Measurements from ENCODE around the gene CPNE5. TPM values are rescaled to one million over a fixed set of nuclear protein-coding genes. Genes with fewer than 3 reads are reported as not detected.

The CPNE5 gene
- total RNA-seq, 1 donor, result 0.18 TPM

DNA sequence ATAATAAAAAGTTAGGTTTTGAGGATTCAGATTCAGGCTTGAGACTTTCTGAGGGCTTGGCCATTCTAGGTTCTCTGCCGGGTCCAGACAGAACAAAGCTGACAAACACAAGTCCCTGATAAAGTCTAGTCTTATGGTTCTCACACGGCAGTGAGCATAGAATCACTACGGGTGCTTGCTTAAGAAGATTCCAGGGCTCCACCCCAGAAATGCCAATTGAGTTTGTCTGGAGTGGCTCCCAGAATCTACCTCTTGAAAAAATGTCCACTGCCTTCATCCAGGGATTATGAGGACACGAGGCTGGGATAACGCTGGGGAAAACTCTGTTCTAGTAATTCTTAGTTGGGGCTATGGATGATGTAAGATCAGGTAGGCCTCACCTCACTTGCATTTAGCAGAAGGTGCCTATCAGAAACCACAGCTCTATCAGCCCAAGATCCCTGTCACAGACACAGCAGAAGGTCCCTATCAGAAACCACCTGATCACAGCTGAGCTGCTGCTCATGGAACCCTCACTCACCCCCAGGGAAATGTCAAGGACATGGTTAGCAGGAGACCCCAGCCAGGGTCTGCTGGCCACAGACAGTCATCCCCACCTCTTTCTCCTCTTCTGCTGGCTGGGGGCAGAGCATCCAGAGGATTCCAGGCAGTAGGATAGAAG lies 89.3 kb downstream of the CPNE5 start:
- no peak for DNase-seq (ENCODE audit: low read depth)
- H3K4me3 ChIP-seq (ENCODE audit: low read depth, low read length), result no peak overlapping the region
- TF ChIP-seq, protein P1, sequence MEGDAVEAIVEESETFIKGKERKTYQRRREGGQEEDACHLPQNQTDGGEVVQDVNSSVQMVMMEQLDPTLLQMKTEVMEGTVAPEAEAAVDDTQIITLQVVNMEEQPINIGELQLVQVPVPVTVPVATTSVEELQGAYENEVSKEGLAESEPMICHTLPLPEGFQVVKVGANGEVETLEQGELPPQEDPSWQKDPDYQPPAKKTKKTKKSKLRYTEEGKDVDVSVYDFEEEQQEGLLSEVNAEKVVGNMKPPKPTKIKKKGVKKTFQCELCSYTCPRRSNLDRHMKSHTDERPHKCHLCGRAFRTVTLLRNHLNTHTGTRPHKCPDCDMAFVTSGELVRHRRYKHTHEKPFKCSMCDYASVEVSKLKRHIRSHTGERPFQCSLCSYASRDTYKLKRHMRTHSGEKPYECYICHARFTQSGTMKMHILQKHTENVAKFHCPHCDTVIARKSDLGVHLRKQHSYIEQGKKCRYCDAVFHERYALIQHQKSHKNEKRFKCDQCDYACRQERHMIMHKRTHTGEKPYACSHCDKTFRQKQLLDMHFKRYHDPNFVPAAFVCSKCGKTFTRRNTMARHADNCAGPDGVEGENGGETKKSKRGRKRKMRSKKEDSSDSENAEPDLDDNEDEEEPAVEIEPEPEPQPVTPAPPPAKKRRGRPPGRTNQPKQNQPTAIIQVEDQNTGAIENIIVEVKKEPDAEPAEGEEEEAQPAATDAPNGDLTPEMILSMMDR (IDR thresholded peaks at IDR 0.05; ENCODE audit: insufficient read depth, low read length), result no peak

DNA sequence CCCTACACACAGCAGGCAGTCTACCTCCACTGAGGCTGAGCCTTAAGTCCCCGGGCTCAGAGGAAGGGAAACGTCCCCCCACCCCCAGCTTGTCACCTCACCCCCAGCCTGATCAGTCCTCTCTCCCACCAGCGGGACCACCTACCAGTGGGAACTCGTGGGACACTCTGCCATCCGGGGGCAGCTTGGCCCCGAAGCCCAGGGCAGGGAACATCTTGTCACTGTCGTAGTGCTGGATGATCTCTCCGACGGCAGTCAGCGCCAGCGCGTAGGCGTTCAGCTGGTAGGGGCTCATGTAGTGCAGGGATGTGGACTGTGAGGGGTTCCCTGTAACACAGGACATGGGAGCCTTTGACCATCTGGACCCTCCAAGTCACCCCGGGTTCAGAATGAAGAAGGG lies 93.0 kb downstream of the CPNE5 start:
- no peak overlapping the region for H3K4me3 ChIP-seq (ENCODE audit: low read depth, low read length)
- TF ChIP-seq, protein P1 (IDR thresholded peaks at IDR 0.05; ENCODE audit: insufficient read depth, low read length), result no peak
- no peak for DNase-seq (ENCODE audit: low read depth)

DNA sequence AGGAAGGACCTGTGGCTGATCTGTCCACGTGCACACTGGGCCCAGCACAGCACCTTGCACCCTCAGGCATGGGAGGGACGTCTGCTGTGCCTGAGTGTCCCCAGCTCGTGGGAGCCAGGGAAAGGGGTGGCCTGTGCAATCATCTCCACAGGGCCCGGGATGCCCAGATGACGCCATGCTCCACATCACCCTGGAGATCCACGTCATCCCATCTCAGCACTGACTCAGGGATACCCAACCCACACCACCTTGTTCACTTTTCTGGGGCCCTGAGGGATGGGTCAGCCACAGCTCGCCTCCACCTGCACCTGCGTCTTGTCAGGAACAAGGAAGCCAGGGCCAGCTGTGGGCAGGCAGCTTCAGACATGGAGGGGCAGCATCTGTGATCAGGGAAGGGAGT lies 93.4 kb downstream of the CPNE5 start:
- no peak for DNase-seq (ENCODE audit: low read depth)
- H3K4me3 ChIP-seq (ENCODE audit: low read depth, low read length), result no peak overlapping the region
- TF ChIP-seq, protein P1 (IDR thresholded peaks at IDR 0.05; ENCODE audit: insufficient read depth, low read length), result no peak

DNA sequence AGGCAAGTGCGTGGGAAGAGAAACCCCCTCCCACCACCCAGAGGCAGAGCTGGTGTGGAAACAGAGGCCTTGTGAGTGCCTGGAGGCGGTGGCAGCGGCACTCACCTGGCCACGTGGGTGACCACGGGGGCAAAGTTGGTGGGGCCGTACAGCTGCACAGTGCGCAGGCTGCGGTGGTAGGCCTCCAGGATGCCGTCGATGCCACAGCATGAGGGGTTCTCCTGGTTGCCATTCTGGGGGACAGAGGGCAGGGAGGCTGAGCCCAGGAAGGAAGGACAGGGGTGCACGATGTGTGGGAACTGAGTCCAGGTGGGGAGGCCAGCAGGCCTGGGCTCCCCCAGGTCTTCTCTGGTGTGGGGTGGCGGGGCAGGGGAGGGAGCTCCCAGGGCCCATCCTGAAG lies 94.0 kb downstream of the CPNE5 start:
- TF ChIP-seq, protein P1 (IDR thresholded peaks at IDR 0.05; ENCODE audit: insufficient read depth, low read length), result no peak
- no peak overlapping the region for H3K4me3 ChIP-seq (ENCODE audit: low read depth, low read length)
- DNase-seq (ENCODE audit: low read depth), result no peak

DNA sequence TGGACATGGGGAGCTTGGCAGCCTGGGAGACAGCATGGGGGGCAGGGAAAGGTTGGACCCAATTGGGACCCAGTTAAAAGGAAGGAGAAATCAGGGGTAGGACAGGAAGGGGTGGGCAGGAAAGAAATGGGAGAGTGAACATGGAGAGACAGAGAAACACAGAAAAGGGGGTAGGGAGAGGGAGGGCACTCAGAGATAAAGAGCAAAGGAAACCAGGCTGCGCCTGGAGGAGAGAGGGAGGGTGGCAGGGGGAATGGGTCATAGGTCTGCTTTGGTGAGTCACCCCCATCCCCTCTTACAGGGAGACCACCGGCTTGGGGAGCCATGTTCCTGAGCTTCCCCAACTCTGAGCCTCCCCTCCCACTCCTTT lies 95.0 kb downstream of the CPNE5 start:
- TF ChIP-seq, protein P1 (IDR thresholded peaks at IDR 0.05; ENCODE audit: insufficient read depth, low read length), result no peak
- no peak overlapping the region for H3K4me3 ChIP-seq (ENCODE audit: low read depth, low read length)
- DNase-seq (ENCODE audit: low read depth), result no peak

DNA sequence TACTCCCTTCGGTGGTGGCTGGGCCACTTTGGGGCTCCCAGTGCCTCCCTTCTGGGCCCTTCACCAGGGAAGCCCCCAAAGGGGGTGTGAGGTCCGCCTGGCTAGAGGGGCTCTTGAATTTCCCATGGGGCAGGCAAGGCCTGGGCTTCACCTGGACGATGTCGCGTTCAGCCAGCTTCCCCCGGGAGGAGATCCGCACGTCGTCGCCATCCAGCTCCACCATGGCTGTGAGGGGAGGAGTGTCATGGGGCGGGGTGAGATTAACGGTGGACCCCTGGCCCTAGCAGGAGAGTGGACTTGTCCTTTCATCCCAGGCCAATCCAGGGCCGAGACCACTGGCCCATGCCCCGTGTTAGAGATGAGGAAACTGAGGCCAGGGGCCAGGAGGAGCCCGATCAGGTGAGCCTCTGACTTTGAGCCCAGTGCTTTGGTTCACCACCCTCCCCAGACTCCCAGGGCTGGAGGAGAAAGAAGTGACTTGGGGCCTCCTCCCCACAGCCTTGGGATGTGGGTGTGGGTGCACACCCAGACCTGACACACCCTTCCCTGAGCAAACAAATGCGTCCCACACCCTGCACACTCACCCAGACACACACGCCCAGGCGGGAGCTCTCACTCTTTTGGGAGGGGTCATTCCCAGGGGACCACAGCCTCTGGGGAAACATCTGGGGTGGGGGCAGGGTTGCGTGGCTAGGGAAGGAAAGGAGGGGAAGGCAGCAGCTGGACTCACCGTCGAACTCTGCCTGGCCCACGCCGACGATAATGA lies 95.5 kb downstream of the CPNE5 start:
- TF ChIP-seq, protein P1 (IDR thresholded peaks at IDR 0.05; ENCODE audit: insufficient read depth, low read length), result no peak
- peak; percentile 37 for DNase-seq (ENCODE audit: low read depth)
- H3K4me3 ChIP-seq (ENCODE audit: low read depth, low read length), result no peak overlapping the region

Measured in fibroblast of the aortic adventitia (primary cell).